Measurements from ENCODE around the gene CNTNAP2.

Gene CNTNAP2

GRCh38 chr7:148026713-148027112 lies 1910.1 kb downstream of the CNTNAP2 start:
- no peaks in the 10 kb centered on the region for H3K9me3 ChIP-seq (ENCODE audit: control insufficient read depth, insufficient read depth, low read depth, low read length)
- ChIA-PET POLR2A (no interaction called here), CTCF (no interaction called here)
- H3K36me3 ChIP-seq (ENCODE audit: control insufficient read depth in 2 of 2, insufficient read depth in 1 of 2, low read length in 2 of 2), result no peaks in the 10 kb centered on the region
- H3K4me1 ChIP-seq (ENCODE audit: control insufficient read depth, insufficient read depth, low read length), result no peaks in the 10 kb centered on the region
- no peak for TF ChIP-seq ZNF140 (tag by site-specific recombination; IDR thresholded peaks at IDR 0.05)
- no peak for TF ChIP-seq RBAK (tag by site-specific recombination; IDR thresholded peaks at IDR 0.05)
- TF ChIP-seq ZNF654 (tag by site-specific recombination; IDR thresholded peaks at IDR 0.05; ENCODE audit: low read depth), result no peak
- TF ChIP-seq PRDM6 (tag by site-specific recombination; IDR thresholded peaks at IDR 0.05), result no peak
- no peak for TF ChIP-seq PRDM2 (tag by site-specific recombination; IDR thresholded peaks at IDR 0.05; ENCODE audit: borderline replicate concordance)
- no peak for TF ChIP-seq ZNF558 (tag by site-specific recombination; IDR thresholded peaks at IDR 0.05)
- TF ChIP-seq ZNF16 (tag by site-specific recombination; IDR thresholded peaks at IDR 0.05; ENCODE audit: low read depth), result no peak
- no peak for TF ChIP-seq PATZ1 (tag by site-specific recombination; IDR thresholded peaks at IDR 0.05)
- no peak for TF ChIP-seq GFI1B (tag by site-specific recombination; IDR thresholded peaks at IDR 0.05)
- no peak for TF ChIP-seq ZNF843 (tag by site-specific recombination; IDR thresholded peaks at IDR 0.05)
- no peak for TF ChIP-seq EGR2 (tag by site-specific recombination; IDR thresholded peaks at IDR 0.05; ENCODE audit: low read depth)
- TF ChIP-seq ZBTB21 (tag by site-specific recombination; IDR thresholded peaks at IDR 0.05), result no peak
- H3K4me3 ChIP-seq (ENCODE audit: low read depth, low read length), result no peak overlapping the region
- H3K27ac ChIP-seq (ENCODE audit: extremely low read depth, low read depth, low read length), result no peak overlapping the region

- Histone ChIP-seq H3K9me3 (ENCODE audit: control insufficient read depth, insufficient read depth, low read depth, low read length) (no peaks in the 10 kb centered on the region), H3K4me3 (ENCODE audit: low read depth, low read length) (no peak overlapping the region), H3K27ac (ENCODE audit: extremely low read depth, low read depth, low read length) (no peak overlapping the region), H3K4me1 (ENCODE audit: control insufficient read depth, insufficient read depth, low read length) (no peaks in the 10 kb centered on the region), H3K36me3 (ENCODE audit: control insufficient read depth in 2 of 2, insufficient read depth in 1 of 2, low read length in 2 of 2) (no peaks in the 10 kb centered on the region)
- POLR2A ChIA-PET, result no interaction called here
- CTCF ChIA-PET, result no interaction called here
- no peak for TF ChIP-seq ZNF37A (tag by site-specific recombination; IDR thresholded peaks at IDR 0.05)
- no peak for TF ChIP-seq ZNF311 (tag by site-specific recombination; IDR thresholded peaks at IDR 0.05; ENCODE audit: borderline replicate concordance)
- TF ChIP-seq ZNF768 (tag by site-specific recombination; IDR thresholded peaks at IDR 0.05), result no peak
- TF ChIP-seq MEIS1 (CRISPR knock-in tag; IDR thresholded peaks at IDR 0.05; ENCODE audit: borderline replicate concordance), result no peak
- no peak for TF ChIP-seq ZNF555 (tag by site-specific recombination; conservative IDR thresholded peaks at IDR 0.05)
- TF ChIP-seq ZNF202 (tag by site-specific recombination; IDR thresholded peaks at IDR 0.05; ENCODE audit: borderline replicate concordance), result no peak
- TF ChIP-seq ZNF501 (tag by site-specific recombination; IDR thresholded peaks at IDR 0.05), result no peak
- no peak for TF ChIP-seq ZNF660 (tag by site-specific recombination; IDR thresholded peaks at IDR 0.05)
- no peak for TF ChIP-seq ZBTB20 (tag by site-specific recombination; IDR thresholded peaks at IDR 0.05)
- no peak for TF ChIP-seq ZNF239 (tag by site-specific recombination; IDR thresholded peaks at IDR 0.05)
- TF ChIP-seq, protein P1, sequence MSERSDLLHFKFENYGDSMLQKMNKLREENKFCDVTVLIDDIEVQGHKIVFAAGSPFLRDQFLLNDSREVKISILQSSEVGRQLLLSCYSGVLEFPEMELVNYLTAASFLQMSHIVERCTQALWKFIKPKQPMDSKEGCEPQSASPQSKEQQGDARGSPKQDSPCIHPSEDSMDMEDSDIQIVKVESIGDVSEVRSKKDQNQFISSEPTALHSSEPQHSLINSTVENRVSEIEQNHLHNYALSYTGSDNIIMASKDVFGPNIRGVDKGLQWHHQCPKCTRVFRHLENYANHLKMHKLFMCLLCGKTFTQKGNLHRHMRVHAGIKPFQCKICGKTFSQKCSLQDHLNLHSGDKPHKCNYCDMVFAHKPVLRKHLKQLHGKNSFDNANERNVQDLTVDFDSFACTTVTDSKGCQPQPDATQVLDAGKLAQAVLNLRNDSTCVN (tag by site-specific recombination; optimal IDR thresholded peaks at IDR 0.05), result no peak
- no peak for TF ChIP-seq REPIN1 (tag by site-specific recombination; IDR thresholded peaks at IDR 0.05; ENCODE audit: low read depth)
- no peak for TF ChIP-seq SP3 (tag by site-specific recombination; IDR thresholded peaks at IDR 0.05)
- no peak for TF ChIP-seq ZNF157 (tag by site-specific recombination; IDR thresholded peaks at IDR 0.05)
- TF ChIP-seq ZNF623 (tag by site-specific recombination; IDR thresholded peaks at IDR 0.05), result no peak
- no peak for TF ChIP-seq ZNF785 (tag by site-specific recombination; IDR thresholded peaks at IDR 0.05)
These were observed 1911.6 kb downstream of the CNTNAP2 start for GRCh38 chr7:148028165-148028564.
